ENCODE data around the gene PGC. TPM values are rescaled to one million over a fixed set of nuclear protein-coding genes. Genes with fewer than 3 reads are reported as not detected.

Gene PGC
- total RNA-seq, 1 donor from 2014 or later, result 0.27 TPM

- ATAC-seq, result peak; percentile 86
- intact Hi-C loops (cut with DNase I), result loop anchor here (5.0 kb wide), 1 partner anchor 48 kb away; no protein-coding TSS in a partner anchor
These were observed 12.4 kb downstream of the PGC start for GRCh38 chr6:41734666-41735426.

GRCh38 chr6:41733707-41734665, 13.2 kb downstream of the PGC start:
- ATAC-seq, result peak; percentile 76
- peak; percentile 85 for DNase-seq (ENCODE audit: low spot score)
- intact Hi-C loops (cut with DNase I), result loop anchor here (5.0 kb wide), 1 partner anchor 47 kb away; no protein-coding TSS in a partner anchor

More at GRCh38 chr6:41734666-41735426, 12.4 kb downstream of the PGC start:
- DNase-seq (ENCODE audit: low spot score), result peak; percentile 93

DNA sequence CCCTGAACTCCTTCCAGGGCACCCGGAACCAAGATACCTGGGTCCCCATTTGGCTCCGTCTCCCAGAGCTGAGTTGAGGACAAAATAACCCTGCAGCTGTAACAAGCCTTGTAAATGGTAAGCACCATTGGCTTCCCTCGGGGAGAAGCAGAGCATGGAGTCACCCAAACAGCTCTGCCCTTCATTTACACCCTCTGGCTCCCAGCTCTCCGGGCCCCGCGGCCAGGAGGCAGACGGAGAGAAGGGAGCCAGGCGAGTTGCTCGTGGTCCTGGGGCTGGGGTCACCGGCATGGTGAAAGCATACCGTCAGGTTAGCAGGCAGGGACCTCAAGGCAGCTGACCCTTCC, 13.9 kb downstream of the PGC start:
- intact Hi-C loops (cut with DNase I), result loop anchor here (5.0 kb wide), 1 partner anchor 46 kb away; no protein-coding TSS in a partner anchor
- ATAC-seq, result no peak
- DNase-seq (ENCODE audit: low spot score), result no peak

- intact Hi-C loops (cut with DNase I), result loop anchor here (5.0 kb wide), 1 partner anchor 45 kb away; no protein-coding TSS in a partner anchor
- no peak for ATAC-seq
- DNase-seq (ENCODE audit: low spot score), result no peak
These were observed 14.4 kb downstream of the PGC start for GRCh38 chr6:41732591-41733359.

DNA sequence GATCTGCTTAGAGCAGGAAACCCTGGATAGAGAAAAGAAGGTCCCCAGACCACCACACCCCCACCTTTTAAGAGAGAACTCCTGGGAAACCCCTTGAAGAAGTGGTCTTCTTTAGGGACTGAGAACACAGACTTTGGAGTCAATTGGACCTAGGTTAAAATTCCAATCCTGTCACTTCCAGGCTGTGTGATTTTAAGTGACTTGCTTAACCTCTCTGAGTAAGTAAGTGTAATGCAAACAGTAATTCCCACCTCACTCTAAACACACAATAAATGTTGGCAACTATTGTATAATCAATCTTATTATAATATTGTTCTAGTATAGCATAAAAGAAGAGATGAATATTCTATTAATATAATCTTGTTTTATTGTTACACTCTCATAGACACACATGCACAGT, 15.0 kb downstream of the PGC start:
- ATAC-seq (no peak), DNase-seq (ENCODE audit: low spot score) (no peak)
- intact Hi-C loops (cut with DNase I), result loop anchor here (5.0 kb wide), 1 partner anchor 45 kb away; no protein-coding TSS in a partner anchor

DNA sequence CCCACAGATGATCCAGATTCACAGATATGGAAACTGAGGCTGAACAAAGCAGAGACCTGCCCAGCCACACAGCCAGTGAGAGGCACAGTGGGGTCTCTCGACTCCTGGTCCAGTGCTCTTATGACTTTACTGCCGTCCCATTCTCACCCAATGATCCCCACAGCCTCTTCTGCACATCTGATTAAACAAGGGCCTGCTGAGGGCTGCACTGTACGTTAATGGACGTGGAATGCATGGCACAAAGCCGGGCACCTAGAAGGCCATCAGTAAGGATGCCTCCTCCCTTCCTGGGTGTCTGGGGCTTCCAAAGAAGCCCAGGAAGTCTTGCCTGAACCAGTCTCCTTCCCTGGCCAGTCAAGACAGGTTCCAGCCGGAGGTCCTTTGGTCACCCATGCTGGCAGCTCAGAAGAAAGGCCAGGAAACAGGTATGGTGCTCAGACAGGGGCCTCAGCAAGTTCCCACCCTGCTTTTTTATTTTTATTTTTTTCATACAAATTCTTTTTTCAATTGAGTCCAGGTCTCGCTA, 15.6 kb downstream of the PGC start:
- DNase-seq (ENCODE audit: low spot score), result no peak
- intact Hi-C loops (cut with DNase I), result loop anchor here (5.0 kb wide), 1 partner anchor 44 kb away; no protein-coding TSS in a partner anchor
- ATAC-seq, result no peak

DNA sequence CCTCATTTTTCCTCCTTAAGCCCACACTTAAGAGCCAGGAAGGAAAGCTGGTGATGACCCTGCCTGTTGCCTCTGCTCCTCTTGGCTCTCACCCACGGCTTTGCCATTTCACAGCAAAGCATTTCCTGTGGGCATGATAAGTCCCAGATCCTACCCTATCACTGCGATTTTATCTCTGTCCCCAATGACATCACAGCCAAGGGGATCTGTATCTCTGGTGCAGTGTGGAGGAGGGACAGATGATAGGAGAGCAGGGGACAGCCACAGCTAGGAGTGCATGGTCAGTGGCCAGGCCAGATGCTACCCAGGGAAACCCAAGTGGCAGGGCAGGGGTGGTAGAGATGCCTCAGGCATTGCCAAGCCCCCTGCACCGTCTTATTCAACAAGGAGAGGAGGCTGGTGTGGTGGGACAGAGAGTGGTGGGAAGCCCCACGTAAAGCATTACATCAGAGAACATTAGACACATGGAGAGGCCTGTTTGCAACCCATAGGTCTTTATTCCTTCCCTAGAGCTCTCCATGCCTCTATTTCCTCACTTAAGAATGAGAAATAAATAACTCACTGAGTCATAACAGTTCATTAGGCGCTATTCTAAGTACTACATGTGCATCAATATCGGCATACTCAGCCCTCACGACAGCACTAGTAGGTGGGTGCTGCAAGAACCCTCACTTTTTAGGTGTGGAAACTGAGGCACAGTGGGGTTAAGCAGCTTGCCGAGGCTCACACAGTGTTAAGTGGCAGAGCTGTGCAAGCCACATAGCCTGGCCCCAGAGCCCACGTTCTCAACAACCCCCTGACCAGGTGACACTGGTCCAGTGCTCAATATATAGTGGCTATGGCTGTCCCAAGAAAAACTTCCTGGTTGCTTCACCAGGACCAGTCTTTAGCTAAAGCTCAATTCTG, 16.4 kb downstream of the PGC start:
- intact Hi-C loops (cut with DNase I), result loop anchor here (5.0 kb wide), 1 partner anchor 43 kb away; no protein-coding TSS in a partner anchor
- DNase-seq (ENCODE audit: low spot score) (no peak), ATAC-seq (no peak)

DNA sequence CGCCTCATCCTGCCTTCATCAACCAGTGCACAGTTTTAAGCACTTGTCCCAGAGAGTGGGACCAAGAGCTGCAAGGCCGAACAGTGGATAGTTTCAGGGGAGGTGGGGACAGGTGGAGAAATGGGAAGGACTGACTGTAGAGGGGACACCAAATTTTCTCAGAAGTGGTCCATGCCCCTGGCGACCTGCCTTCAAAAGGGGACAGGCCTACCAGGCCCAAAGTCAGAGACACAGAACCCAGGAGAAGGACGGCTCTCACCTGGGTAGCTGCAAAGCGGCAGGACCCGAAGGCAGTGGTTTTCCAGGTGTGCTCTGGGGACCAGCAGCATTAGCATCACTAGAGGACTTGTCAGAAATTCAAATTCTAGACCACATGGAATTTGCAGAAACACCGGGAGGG, 17.6 kb downstream of the PGC start:
- intact Hi-C loops (cut with DNase I), result loop anchor here (5.0 kb wide), 1 partner anchor 42 kb away; no protein-coding TSS in a partner anchor

DNA sequence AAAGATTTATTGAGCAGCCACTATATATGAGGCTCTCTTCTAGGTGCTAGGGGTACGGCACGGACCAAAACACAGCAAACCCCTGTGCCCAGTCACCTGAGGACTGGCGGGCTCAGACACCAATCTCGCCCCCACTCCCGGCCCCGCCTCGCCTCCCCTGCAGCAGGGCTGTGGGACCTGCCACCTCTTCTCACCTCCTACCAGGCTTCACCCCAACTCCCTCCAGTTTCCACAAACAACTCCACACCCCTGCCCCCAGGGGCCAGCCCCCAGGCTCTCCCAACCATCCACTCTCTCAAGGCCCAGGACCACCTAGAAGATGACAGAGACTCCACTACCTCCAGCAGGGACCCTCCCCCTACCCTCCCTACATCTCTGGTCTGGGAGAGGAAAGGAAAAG, 18.2 kb downstream of the PGC start:
- no peak for DNase-seq (ENCODE audit: low spot score)
- ATAC-seq, result no peak
- intact Hi-C loops (cut with DNase I), result no loop called here

More for the DNA sequence above, 17.6 kb downstream of the PGC start:
- no peak for DNase-seq (ENCODE audit: low spot score)
- ATAC-seq, result no peak

- no peak for DNase-seq (ENCODE audit: low spot score)
- intact Hi-C loops (cut with DNase I), result no loop called here
These were observed 18.9 kb downstream of the PGC start for GRCh38 chr6:41728073-41728936.

GRCh38 chr6:41727705-41728072, 19.5 kb downstream of the PGC start:
- intact Hi-C loops (cut with DNase I), result no loop called here
- no peak for DNase-seq (ENCODE audit: low spot score)
- ATAC-seq, result no peak

More at GRCh38 chr6:41728073-41728936, 18.9 kb downstream of the PGC start:
- ATAC-seq, result no peak

DNA sequence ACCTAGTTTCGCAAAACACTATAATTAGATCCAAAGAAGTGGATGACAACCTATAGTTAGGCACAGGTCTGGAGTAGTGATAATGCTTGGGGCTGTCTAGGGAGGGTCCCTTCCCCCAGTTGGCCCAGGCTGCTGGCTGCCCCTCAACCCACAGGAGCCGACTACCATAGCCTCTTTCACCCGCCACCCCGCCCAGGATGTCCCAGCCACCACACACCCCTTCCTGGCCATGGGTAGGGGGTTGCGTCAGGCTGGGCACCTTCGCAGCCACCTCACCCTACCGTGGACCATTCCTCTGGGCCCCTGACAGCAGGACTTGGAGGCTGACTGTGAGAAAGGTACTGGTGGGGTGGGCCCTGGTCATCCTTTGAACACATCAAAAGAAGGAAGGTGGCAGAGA, 20.3 kb downstream of the PGC start:
- intact Hi-C loops (cut with DNase I), result no loop called here
- DNase-seq (ENCODE audit: low spot score) (no peak), ATAC-seq (no peak)

GRCh38 chr6:41724586-41725501, 22.4 kb downstream of the PGC start:
- DNase-seq (ENCODE audit: low spot score), result no peak
- intact Hi-C loops (cut with DNase I), result no loop called here
- ATAC-seq, result no peak

DNA sequence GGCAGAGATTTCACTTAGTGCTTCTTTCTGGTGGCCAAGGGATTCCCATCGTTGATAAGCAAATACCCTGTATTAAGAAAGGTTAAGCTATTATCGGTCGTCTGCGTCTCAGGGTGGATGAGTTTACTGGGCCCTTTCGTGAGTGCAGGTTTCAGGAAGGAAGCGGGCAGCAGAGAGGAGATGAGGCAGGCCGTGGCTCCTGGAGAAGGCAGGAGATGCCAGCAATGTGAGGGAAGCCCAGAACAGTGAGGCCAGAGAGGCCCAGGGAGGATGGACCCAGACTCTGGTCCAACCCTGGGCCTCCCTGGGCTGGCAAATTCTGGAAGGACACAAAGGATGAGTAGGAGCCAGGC, 23.0 kb downstream of the PGC start:
- intact Hi-C loops (cut with DNase I), result no loop called here
- ATAC-seq (no peak), DNase-seq (ENCODE audit: low spot score) (no peak)

GRCh38 chr6:41723530-41724227, 23.5 kb downstream of the PGC start:
- intact Hi-C loops (cut with DNase I), result no loop called here
- DNase-seq (ENCODE audit: low spot score) (peak; percentile 86), ATAC-seq (peak; percentile 88)
